IPS-20b (cell line): ENCODE measurements around the gene DICER1.
A peak's percentile ranks its signal among the peaks of the same experiment; 100 is the strongest.
"Not testable (repeated sequence)": the region's sequence is repeated elsewhere in the genome, so short reads cannot be mapped to it uniquely, and the experiment has no call there.

Experiments
- H3K27ac ChIP-seq: one replicate; pipeline ENCODE4 v1.5.1; 2013; ENCODE audit warnings: low read length
- H3K27me3 ChIP-seq: 2 replicates; pipeline ENCODE4 v1.6.1; 2013; ENCODE audit warnings: mild to moderate bottlenecking, low read length, inconsistent platforms; ENCODE audit not compliant: insufficient read depth
- H3K36me3 ChIP-seq: 2 replicates; pipeline ENCODE4 v1.6.1; 2013; ENCODE audit warnings: low read depth, mild to moderate bottlenecking, inconsistent platforms, low read length, moderate library complexity; ENCODE audit not compliant: insufficient read depth
- H3K4me1 ChIP-seq: 2 replicates; pipeline ENCODE4 v1.6.1; 2013; ENCODE audit warnings: mild to moderate bottlenecking, control low read depth, inconsistent platforms, low read length, moderate library complexity; ENCODE audit not compliant: insufficient read depth
- H3K4me3 ChIP-seq: 2 replicates; pipeline ENCODE4 v1.5.1; 2013; ENCODE audit warnings: mild to moderate bottlenecking, low read length, inconsistent platforms
- H3K9ac ChIP-seq: 2 replicates; pipeline ENCODE4 v1.6.1; 2013; ENCODE audit warnings: low read depth, mild to moderate bottlenecking, inconsistent platforms, low read length, moderate library complexity
- H3K9me3 ChIP-seq: 2 replicates; pipeline ENCODE4 v1.6.1; 2013; ENCODE audit warnings: mild to moderate bottlenecking, low read depth, low read length, inconsistent platforms; ENCODE audit not compliant: insufficient read depth

DICER1 gene

GRCh38 chr14:95144849-95145248 is 12.5 kb downstream of the DICER1 start:
- Histone ChIP-seq H3K27me3 (no peaks in the 10 kb centered on the region), H3K4me3 (no peak overlapping the region), H3K36me3 (no peaks in the 10 kb centered on the region), H3K9ac (no peak overlapping the region), H3K27ac (no peak overlapping the region), H3K9me3 (peaks cover 8% of the 10 kb centered on the region), H3K4me1 (peaks cover 64% of the 10 kb centered on the region)

- Histone ChIP-seq H3K27ac (no peak overlapping the region), H3K9ac (no peak overlapping the region), H3K4me1 (peaks cover 71% of the 10 kb centered on the region), H3K27me3 (no peaks in the 10 kb centered on the region), H3K4me3 (no peak overlapping the region), H3K9me3 (peaks cover 8% of the 10 kb centered on the region), H3K36me3 (no peaks in the 10 kb centered on the region)
These were observed 13.3 kb downstream of the DICER1 start for GRCh38 chr14:95143808-95144620.

- H3K27me3 ChIP-seq: no peaks in the 10 kb centered on the region
- peak overlapping the region; percentile 21; the same call in 1 of the 2 replicates for H3K4me3 ChIP-seq
- H3K9me3 ChIP-seq: peaks cover 8% of the 10 kb centered on the region
- no peaks in the 10 kb centered on the region for H3K36me3 ChIP-seq
- H3K9ac ChIP-seq: no peak overlapping the region
- no peak overlapping the region for H3K27ac ChIP-seq
- H3K4me1 ChIP-seq: peaks cover 68% of the 10 kb centered on the region
These were observed 15.1 kb downstream of the DICER1 start for GRCh38 chr14:95142208-95142607.

- Histone ChIP-seq H3K4me3 (no peak overlapping the region), H3K9ac (no peak overlapping the region), H3K4me1 (peaks cover 68% of the 10 kb centered on the region), H3K27me3 (no peaks in the 10 kb centered on the region), H3K36me3 (no peaks in the 10 kb centered on the region), H3K27ac (no peak overlapping the region), H3K9me3 (peaks cover 8% of the 10 kb centered on the region)
These were observed 15.6 kb downstream of the DICER1 start for GRCh38 chr14:95141684-95142083.

GRCh38 chr14:95140060-95140858 is 17.1 kb downstream of the DICER1 start:
- Histone ChIP-seq H3K36me3 (no peaks in the 10 kb centered on the region), H3K27ac (no peak overlapping the region), H3K27me3 (no peaks in the 10 kb centered on the region), H3K4me1 (peaks cover 61% of the 10 kb centered on the region), H3K9ac (no peak overlapping the region), H3K4me3 (no peak overlapping the region), H3K9me3 (peaks cover 7% of the 10 kb centered on the region; the same call in 1 of the 2 replicates)

GRCh38 chr14:95138876-95139275 is 18.5 kb downstream of the DICER1 start:
- H3K4me3 ChIP-seq: no peak overlapping the region
- H3K27me3 ChIP-seq: no peaks in the 10 kb centered on the region
- no peak overlapping the region for H3K9ac ChIP-seq
- H3K36me3 ChIP-seq: no peaks in the 10 kb centered on the region
- no peaks in the 10 kb centered on the region for H3K9me3 ChIP-seq
- H3K27ac ChIP-seq: no peak overlapping the region
- peaks cover 55% of the 10 kb centered on the region for H3K4me1 ChIP-seq

GRCh38 chr14:95138455-95138854 is 18.9 kb downstream of the DICER1 start:
- not testable (repeated sequence) for H3K9me3 ChIP-seq, H3K4me3 ChIP-seq, H3K36me3 ChIP-seq, H3K9ac ChIP-seq, H3K27me3 ChIP-seq, H3K27ac ChIP-seq
- peaks cover 56% of the 10 kb centered on the region for H3K4me1 ChIP-seq

GRCh38 chr14:95137804-95138167 is 19.5 kb downstream of the DICER1 start:
- no peak overlapping the region for H3K4me3 ChIP-seq
- H3K36me3 ChIP-seq: peaks cover 7% of the 10 kb centered on the region
- no peaks in the 10 kb centered on the region for H3K9me3 ChIP-seq
- no peaks in the 10 kb centered on the region for H3K27me3 ChIP-seq
- peak overlapping the region; percentile 46 for H3K27ac ChIP-seq
- H3K9ac ChIP-seq: peak overlapping the region; percentile 6; the same call in 1 of the 2 replicates
- peaks cover 53% of the 10 kb centered on the region for H3K4me1 ChIP-seq

GRCh38 chr14:95137164-95137803 is 20.0 kb downstream of the DICER1 start:
- Histone ChIP-seq H3K27me3 (no peaks in the 10 kb centered on the region), H3K9me3 (no peaks in the 10 kb centered on the region), H3K4me1 (peaks cover 48% of the 10 kb centered on the region), H3K36me3 (peaks cover 12% of the 10 kb centered on the region), H3K9ac (peak overlapping the region; percentile 6; the same call in 1 of the 2 replicates), H3K27ac (peak overlapping the region; percentile 46), H3K4me3 (no peak overlapping the region)

GRCh38 chr14:95136631-95137030 is 20.7 kb downstream of the DICER1 start:
- H3K9ac ChIP-seq: no peak overlapping the region
- no peaks in the 10 kb centered on the region for H3K9me3 ChIP-seq
- H3K36me3 ChIP-seq: peaks cover 17% of the 10 kb centered on the region
- H3K4me1 ChIP-seq: peaks cover 42% of the 10 kb centered on the region
- H3K27ac ChIP-seq: no peak overlapping the region
- no peaks in the 10 kb centered on the region for H3K27me3 ChIP-seq
- H3K4me3 ChIP-seq: no peak overlapping the region

- no peak overlapping the region for H3K4me3 ChIP-seq
- no peak overlapping the region for H3K9ac ChIP-seq
- H3K4me1 ChIP-seq: peaks cover 22% of the 10 kb centered on the region
- no peaks in the 10 kb centered on the region for H3K27me3 ChIP-seq
- no peaks in the 10 kb centered on the region for H3K9me3 ChIP-seq
- no peak overlapping the region for H3K27ac ChIP-seq
- H3K36me3 ChIP-seq: peaks cover 38% of the 10 kb centered on the region
These were observed 22.9 kb downstream of the DICER1 start for GRCh38 chr14:95134304-95134933.
